IMR-90 (cell line): ENCODE measurements around the gene UGT1A10. TPM values are rescaled to one million over a fixed set of nuclear protein-coding genes. Genes with fewer than 3 reads are reported as not detected.

Experiments used
- ATAC-seq: fragments of 200-7000 bp; cut with Tn5 transposase; 2 replicates; pipeline ENCODE4 v1.9.1; 2020; ENCODE audit warnings: low read depth, mild to moderate bottlenecking, moderate library complexity
- BruUV-seq: library from RNA; stranded (reverse); fragments of 400-500 nt; replicated peaks from 2 replicates; lab custom pipeline; 2021; lab: Mats Ljungman, UMichigan
- CTCF ChIA-PET: fragments of 300-600 bp; formaldehyde crosslinking; extraction: SDS; loops from one replicate; lab custom pipeline; 2021; ENCODE audit warnings: antibody characterized with exemption; lab: Yijun Ruan, JAX
- POLR2A ChIA-PET: fragments of 300-600 bp; sonication (Branson Sonifier 250); formaldehyde crosslinking; loops from one replicate; lab custom pipeline; 2022; ENCODE audit warnings: antibody characterized with exemption; ENCODE audit not compliant: unreplicated experiment; lab: Charles Lee
- DNase-seq: peaks from one replicate; pipeline ENCODE4 v3.0.0; 2013
- H2AFZ ChIP-seq: replicated peaks from 2 replicates; pipeline ENCODE3; 2013; ENCODE audit warnings: low read length, mild to moderate bottlenecking; ENCODE audit not compliant: poor library complexity
- H2AK5ac ChIP-seq: 2 replicates; pipeline ENCODE4 v1.6.1; 2013; ENCODE audit warnings: low read depth, low read length, inconsistent platforms
- H2AK9ac ChIP-seq: replicated peaks from 2 replicates; pipeline ENCODE3; 2013; ENCODE audit warnings: mild to moderate bottlenecking, low read depth, low read length, moderate library complexity; ENCODE audit not compliant: poor library complexity
- H2BK120ac ChIP-seq: 2 replicates; pipeline ENCODE4 v1.6.1; 2013; ENCODE audit warnings: low read depth, low read length, inconsistent platforms
- H2BK15ac ChIP-seq: 3 replicates; pipeline ENCODE4 v1.6.1; 2013; ENCODE audit warnings: low read depth, low read length, inconsistent platforms
- H2BK20ac ChIP-seq: 2 replicates; pipeline ENCODE4 v1.6.1; 2013; ENCODE audit warnings: low read depth, mild to moderate bottlenecking, inconsistent platforms, low read length, moderate library complexity
- H2BK5ac ChIP-seq: 2 replicates; pipeline ENCODE4 v1.6.1; 2013; ENCODE audit warnings: mild to moderate bottlenecking, low read depth, low read length, inconsistent platforms; ENCODE audit not compliant: poor library complexity, severe bottlenecking
- H3K14ac ChIP-seq: replicated peaks from 2 replicates; pipeline ENCODE4 v1.6.1; 2013; ENCODE audit warnings: low read depth, low read length, inconsistent platforms
- H3K18ac ChIP-seq: 2 replicates; pipeline ENCODE4 v1.6.1; 2013; ENCODE audit warnings: low read depth, low read length, control low read depth
- H3K23ac ChIP-seq: 2 replicates; pipeline ENCODE4 v1.6.1; 2013; ENCODE audit warnings: low read depth, low read length, inconsistent platforms
- H3K27ac ChIP-seq: 2 replicates; pipeline ENCODE4 v1.5.1; 2013; ENCODE audit warnings: mild to moderate bottlenecking, control low read depth, low read length; ENCODE audit not compliant: insufficient read depth
- H3K27me3 ChIP-seq: 2 replicates; pipeline ENCODE4 v1.6.1; 2013; ENCODE audit warnings: low read length; ENCODE audit not compliant: control insufficient read depth, insufficient read depth
- H3K36me3 ChIP-seq: 2 replicates; pipeline ENCODE4 v1.6.1; 2013; ENCODE audit warnings: low read length, mixed read lengths; ENCODE audit not compliant: control insufficient read depth, insufficient read depth
- H3K4ac ChIP-seq: 2 replicates; pipeline ENCODE4 v1.6.1; 2013; ENCODE audit warnings: low read depth, low read length, inconsistent platforms
- H3K4me1 ChIP-seq: 2 replicates; pipeline ENCODE4 v1.6.1; 2013; ENCODE audit warnings: low read length, mixed read lengths; ENCODE audit not compliant: control insufficient read depth, insufficient read depth
- H3K4me2 ChIP-seq: 2 replicates; pipeline ENCODE4 v1.6.1; 2013; ENCODE audit warnings: low read depth, mild to moderate bottlenecking, control low read depth, low read length, moderate library complexity
- H3K4me3 ChIP-seq: 2 replicates; pipeline ENCODE4 v1.5.1; 2013; ENCODE audit warnings: low read depth, mild to moderate bottlenecking, control low read depth, low read length, moderate library complexity; ENCODE audit not compliant: insufficient read depth
- H3K56ac ChIP-seq: 2 replicates; pipeline ENCODE4 v1.6.1; 2013; ENCODE audit warnings: low read length, inconsistent platforms; ENCODE audit not compliant: insufficient read depth; ENCODE audit errors: extremely low read depth
- H3K79me1 ChIP-seq, 2 experiments: 2 replicates each; pipeline ENCODE4 v1.6.1; 2013; ENCODE audit warnings: low read length in 2 of 2, inconsistent platforms in 1 of 2, low read depth in 1 of 2
- H3K9ac ChIP-seq: 2 replicates; pipeline ENCODE4 v1.6.1; 2013; ENCODE audit warnings: low read depth, low read length, control low read depth
- H3K9me1 ChIP-seq: 2 replicates; pipeline ENCODE4 v1.6.1; 2013; ENCODE audit warnings: low read length, inconsistent platforms; ENCODE audit not compliant: insufficient read depth
- H3K9me3 ChIP-seq: 2 replicates; pipeline ENCODE4 v1.6.1; 2013; ENCODE audit warnings: low read length; ENCODE audit not compliant: control insufficient read depth, insufficient read depth
- H4K20me1 ChIP-seq: 2 replicates; pipeline ENCODE4 v1.6.1; 2013; ENCODE audit warnings: low read length, inconsistent platforms; ENCODE audit not compliant: insufficient read depth
- H4K5ac ChIP-seq: 2 replicates; pipeline ENCODE4 v1.6.1; 2013; ENCODE audit warnings: mild to moderate bottlenecking, low read depth, low read length, control low read depth
- H4K8ac ChIP-seq, 2 experiments: 2 replicates each; pipeline ENCODE4 v1.6.1; 2013; ENCODE audit warnings: low read depth in 2 of 2, low read length in 2 of 2, control low read depth in 1 of 2, inconsistent platforms in 1 of 2
- H4K91ac ChIP-seq: 2 replicates; pipeline ENCODE4 v1.6.1; 2013; ENCODE audit warnings: low read depth, low read length, inconsistent platforms; ENCODE audit not compliant: insufficient read depth
- BHLHE40 ChIP-seq: fragments of 150-350 bp; IDR thresholded peaks from 2 replicates; pipeline ENCODE4 v1.6.1; 2016; ENCODE audit warnings: mild to moderate bottlenecking, low read depth, low read length
- CTCF ChIP-seq: conservative IDR thresholded peaks from 2 replicates; pipeline ENCODE4 v1.5.1; 2012; ENCODE audit warnings: mild to moderate bottlenecking, low read depth, low read length, improper control_type of control experiment
- FOS ChIP-seq: fragments of 150-350 bp; IDR thresholded peaks from 2 replicates; pipeline ENCODE4 v1.6.1; 2016; ENCODE audit warnings: low read depth, low read length
- RAD21 ChIP-seq: IDR thresholded peaks from 2 replicates; pipeline ENCODE4 v1.6.1; 2012; ENCODE audit warnings: low read length, improper control_type of control experiment
- RCOR1 ChIP-seq: IDR thresholded peaks from 2 replicates; pipeline ENCODE4 v1.6.1; 2012; ENCODE audit warnings: mild to moderate bottlenecking, low read length, improper control_type of control experiment; ENCODE audit not compliant: insufficient replicate concordance
- RFX5 ChIP-seq: IDR thresholded peaks from 2 replicates; pipeline ENCODE4 v1.8.0; 2012; ENCODE audit warnings: low read depth, mild to moderate bottlenecking, low read length, moderate library complexity
- USF2 ChIP-seq: fragments of 150-350 bp; IDR thresholded peaks from 2 replicates; pipeline ENCODE4 v1.6.1; 2017; ENCODE audit warnings: mild to moderate bottlenecking, antibody characterized with exemption, low read length, low read depth
- WGBS, 2 experiments: methylation state at CpG; one replicate each; pipeline versions ENCODE4 v1.1.5 to v1.1.7; 2013; ENCODE audit warnings: missing lambda C conversion rate in 2 of 2; ENCODE audit not compliant: insufficient read length in 1 of 2; ENCODE audit errors: extremely low coverage in 2 of 2; 5-methylcytosine and 5-hydroxymethylcytosine counted together
- dilution Hi-C: fragments of 300-500 bp; cut with HindIII; formaldehyde crosslinking; loops from one replicate; pipeline ENCODE4 v1.14.3; 2018; ENCODE audit warnings: low sequenced_read_pairs; ENCODE audit not compliant: unreplicated experiment
- in situ Hi-C: fragments of 300-500 bp; cut with MboI; formaldehyde crosslinking; loops from 3 replicates; pipeline ENCODE4 v1.14.3; 2019; ENCODE audit warnings: low sequenced_read_pairs, inconsistent platforms, mixed read lengths
- intact Hi-C: fragments of 100-400 bp; cut with micrococcal nuclease; formaldehyde crosslinking; loops from 2 replicates; pipeline ENCODE4 v1.10.0; 2022
- polyA plus RNA-seq, 3 experiments: library from polyadenylated mRNA; depleted of rRNA; stranded (reverse); fragments of >200 nt; gene quantifications; 2 replicates each; pipeline ENCODE4 v1.2.3, GENCODE V29; 2012; ENCODE audit warnings: low replicate concordance in 1 of 3
- total RNA-seq: library from RNA; depleted of rRNA; stranded (reverse); fragments of >200 nt; gene quantifications from 2 replicates; pipeline ENCODE4 v1.2.3, GENCODE V29; 2012

The UGT1A10 gene
- total and polyA plus RNA-seq, 2 of the 4 experiments (the other 2 are of a cell fraction) = not detected

- no CpG with 5 or more reads among the region's 5 CpGs for WGBS, 2 experiments
Measured at GRCh38 chr2:233773854-233774253, 137.6 kb downstream of the UGT1A10 start.

More at GRCh38 chr2:233773854-233774253, 137.6 kb downstream of the UGT1A10 start:
- intact Hi-C loops (no loop called here), dilution Hi-C loops (no loop called here), in situ Hi-C loops (no loop called here)
- Histone ChIP-seq H3K4ac (no peak overlapping the region), H4K5ac (no peak overlapping the region), H3K18ac (no peak overlapping the region), H3K14ac (no peak overlapping the region), H3K56ac (no peak overlapping the region), H3K9ac (no peak overlapping the region), H2BK5ac (no peak overlapping the region), H3K4me1 (no peaks in the 10 kb centered on the region), H4K20me1 (no peaks in the 10 kb centered on the region), H2BK15ac (no peak overlapping the region), H3K9me3 (peaks cover 3% of the 10 kb centered on the region; the same call in 1 of the 2 replicates), H3K23ac (no peak overlapping the region), H2BK120ac (no peak overlapping the region), H3K4me3 (no peak overlapping the region), H2AK5ac (no peak overlapping the region), H2BK20ac (no peak overlapping the region), H2AK9ac (no peak overlapping the region), H3K4me2 (no peak overlapping the region), H3K79me1 (no peaks in the 10 kb centered on the region), H3K9me1 (no peaks in the 10 kb centered on the region), H2AFZ (no peak overlapping the region), H4K8ac (no peak overlapping the region), H3K27ac (no peak overlapping the region), H3K36me3 (no peaks in the 10 kb centered on the region), H3K27me3 (no peaks in the 10 kb centered on the region), H4K91ac (no peak overlapping the region)
- DNase-seq (no peak), ATAC-seq (no peak)
- ChIA-PET CTCF (no interaction called here), POLR2A (no interaction called here)
- no TSS peak for BruUV-seq
- TF ChIP-seq RCOR1 = no peak
- TF ChIP-seq RAD21 = no peak
- no peak for TF ChIP-seq FOS
- TF ChIP-seq BHLHE40 = no peak
- no peak for TF ChIP-seq USF2
- TF ChIP-seq CTCF = no peak
- TF ChIP-seq RFX5 = no peak
